H1 (cell line): ENCODE results near the gene CENPX. TPM values are rescaled to one million over a fixed set of nuclear protein-coding genes. Genes with fewer than 3 reads are reported as not detected.

Source experiments
- CTCF ChIA-PET: fragments of 300-600 bp; sonication (Branson Sonifier 250); formaldehyde crosslinking; loops from one replicate; lab custom pipeline; 2021; ENCODE audit not compliant: partially characterized antibody; lab: Charles Lee
- POLR2A ChIA-PET: fragments of 300-600 bp; sonication (Branson Sonifier 250); formaldehyde crosslinking; loops from one replicate; lab custom pipeline; 2021; ENCODE audit warnings: inconsistent platforms; ENCODE audit not compliant: partially characterized antibody; lab: Charles Lee
- DNase-seq, 2 experiments: peaks; one replicate each; pipeline versions ENCODE4 v3.0.0 to v3.0.0-alpha.2; 2010 to 2022; ENCODE audit warnings: low spot score in 2 of 2, low read depth in 1 of 2, mixed read lengths in 1 of 2
- FAIRE-seq: peaks from 2 replicates; lab custom pipeline; 2011; peaks lifted over from hg19 to GRCh38; lab: Jason Lieb, UNC
- H2AFZ ChIP-seq: 2 replicates; pipeline ENCODE4 v1.8.1; 2012; ENCODE audit warnings: low read length, inconsistent platforms
- H2AK5ac ChIP-seq: 2 replicates; pipeline ENCODE4 v1.6.1; 2013; ENCODE audit warnings: low read depth, low read length
- H2BK120ac ChIP-seq: replicated peaks from 2 replicates; pipeline ENCODE3; 2013; ENCODE audit warnings: low read depth, low read length, inconsistent platforms
- H2BK12ac ChIP-seq: 2 replicates; pipeline ENCODE4 v1.6.1; 2013; ENCODE audit warnings: low read depth, low read length
- H2BK15ac ChIP-seq: 2 replicates; pipeline ENCODE4 v1.6.1; 2013; ENCODE audit warnings: low read length
- H2BK20ac ChIP-seq: 2 replicates; pipeline ENCODE4 v1.6.1; 2013; ENCODE audit warnings: low read length
- H2BK5ac ChIP-seq: 2 replicates; pipeline ENCODE4 v1.6.1; 2013; ENCODE audit warnings: low read depth, low read length
- H3K14ac ChIP-seq: 2 replicates; pipeline ENCODE4 v1.6.1; 2013; ENCODE audit warnings: inconsistent platforms; ENCODE audit not compliant: insufficient read length
- H3K18ac ChIP-seq: 2 replicates; pipeline ENCODE4 v1.6.1; 2013; ENCODE audit warnings: low read length; ENCODE audit errors: extremely low read depth
- H3K23ac ChIP-seq: 2 replicates; pipeline ENCODE4 v1.6.1; 2013; ENCODE audit warnings: inconsistent platforms; ENCODE audit not compliant: insufficient read length
- H3K23me2 ChIP-seq: 2 replicates; pipeline ENCODE4 v1.6.1; 2013; ENCODE audit warnings: low read depth, low read length
- H3K27ac ChIP-seq: 2 replicates; pipeline ENCODE4 v1.6.1; 2011; ENCODE audit warnings: low read depth, low read length, inconsistent platforms
- H3K27me3 ChIP-seq, 4 experiments: replicated peaks in 1 of 4; 1 replicate in 1 of 4; 2 replicates in 3 of 4; pipeline versions ENCODE4 v1.6.1 to v1.8.1; 2011 to 2013; ENCODE audit warnings: low read length in 3 of 4, mild to moderate bottlenecking in 3 of 4, inconsistent platforms in 2 of 4, mixed read lengths in 2 of 4, moderate library complexity in 1 of 4; ENCODE audit not compliant: control insufficient read depth in 3 of 4, insufficient read depth in 3 of 4; ENCODE audit errors: extremely low read depth in 1 of 4
- H3K36me3 ChIP-seq, 4 experiments: 2 replicates each; pipeline versions ENCODE4 v1.6.1 to v1.8.1; 2011 to 2013; ENCODE audit warnings: mild to moderate bottlenecking in 4 of 4, low read length in 3 of 4, moderate library complexity in 2 of 4, control low read depth in 1 of 4, inconsistent platforms in 1 of 4; ENCODE audit not compliant: insufficient read depth in 4 of 4, control insufficient read depth in 2 of 4
- H3K4ac ChIP-seq: replicated peaks from 2 replicates; pipeline ENCODE3; 2013; ENCODE audit warnings: low read length, low read depth, mixed read lengths, inconsistent platforms; ENCODE audit not compliant: insufficient read length
- H3K4me1 ChIP-seq, 4 experiments: replicated peaks in 1 of 4; 1 replicate in 1 of 4; 2 replicates in 3 of 4; pipeline versions ENCODE4 v1.6.1 to v1.8.1; 2011 to 2013; ENCODE audit warnings: low read length in 3 of 4, inconsistent platforms in 2 of 4, mixed read lengths in 1 of 4; ENCODE audit not compliant: insufficient read depth in 4 of 4, control insufficient read depth in 3 of 4
- H3K4me2 ChIP-seq, 2 experiments: 2 replicates each; pipeline versions ENCODE4 v1.6.1 to v1.8.1; 2011 to 2013; ENCODE audit warnings: low read depth in 2 of 2, low read length in 2 of 2, control low read depth in 1 of 2, inconsistent platforms in 1 of 2, mild to moderate bottlenecking in 1 of 2; ENCODE audit not compliant: insufficient read depth in 1 of 2
- H3K4me3 ChIP-seq, 4 experiments: fragments of 200-600, 300-600 bp in 1 of 4; sonication (generic), shearing (Covaris generic), sonication (Bioruptor Twin) in 1 of 4; 2 replicates each; pipeline versions ENCODE4 v1.5.1 to v1.8.1; 2011 to 2016; ENCODE audit warnings: low read length in 4 of 4, low read depth in 3 of 4, control low read depth in 2 of 4, inconsistent platforms in 2 of 4, mild to moderate bottlenecking in 2 of 4, mixed read lengths in 1 of 4, moderate library complexity in 1 of 4; ENCODE audit not compliant: insufficient read depth in 2 of 4; ENCODE audit errors: extremely low read depth in 1 of 4
- H3K56ac ChIP-seq: replicated peaks from 2 replicates; pipeline ENCODE3; 2013; ENCODE audit warnings: low read depth, mild to moderate bottlenecking, mixed read lengths, low read length, inconsistent platforms; ENCODE audit not compliant: insufficient read length
- H3K79me1 ChIP-seq: 2 replicates; pipeline ENCODE4 v1.6.1; 2013; ENCODE audit warnings: low read depth, low read length, control low read depth
- H3K79me2 ChIP-seq, 2 experiments: 2 replicates each; pipeline versions ENCODE4 v1.6.1 to v1.8.1; 2012 to 2013; ENCODE audit warnings: low read length in 2 of 2, mild to moderate bottlenecking in 2 of 2, inconsistent platforms in 1 of 2; ENCODE audit not compliant: insufficient read depth in 2 of 2, control insufficient read depth in 1 of 2
- H3K9ac ChIP-seq, 4 experiments: replicated peaks in 1 of 4; 1 replicate in 1 of 4; 2 replicates in 3 of 4; pipeline versions ENCODE4 v1.6.1 to v1.8.1; 2011 to 2013; ENCODE audit warnings: low read depth in 3 of 4, low read length in 3 of 4, control low read depth in 2 of 4, mild to moderate bottlenecking in 2 of 4, moderate library complexity in 2 of 4, inconsistent platforms in 1 of 4; ENCODE audit errors: extremely low read depth in 1 of 4
- H3K9me3 ChIP-seq, 2 experiments: 2 replicates each; pipeline versions ENCODE4 v1.6.1 to v1.8.1; 2012 to 2013; ENCODE audit warnings: mild to moderate bottlenecking in 2 of 2, moderate library complexity in 2 of 2, control low read depth in 1 of 2, inconsistent platforms in 1 of 2, low read depth in 1 of 2, low read length in 1 of 2, mixed read lengths in 1 of 2; ENCODE audit not compliant: insufficient read depth in 2 of 2
- H4K20me1 ChIP-seq, 2 experiments: replicated peaks in 1 of 2; 2 replicates each; pipeline versions ENCODE3 to v1.8.1; 2011 to 2013; ENCODE audit warnings: inconsistent platforms in 2 of 2, low read length in 2 of 2, mild to moderate bottlenecking in 1 of 2; ENCODE audit not compliant: insufficient read depth in 2 of 2, control insufficient read depth in 1 of 2
- H4K5ac ChIP-seq: 2 replicates; pipeline ENCODE4 v1.6.1; 2013; ENCODE audit warnings: low read length, low read depth, mixed read lengths, inconsistent platforms; ENCODE audit not compliant: insufficient read length
- H4K8ac ChIP-seq: 2 replicates; pipeline ENCODE4 v1.8.0; 2013; ENCODE audit warnings: mild to moderate bottlenecking, moderate library complexity, low read length, inconsistent platforms; ENCODE audit not compliant: insufficient read depth; ENCODE audit errors: extremely low read depth
- H4K91ac ChIP-seq: replicated peaks from 2 replicates; pipeline ENCODE3; 2013; ENCODE audit warnings: low read length, mixed read lengths, inconsistent platforms; ENCODE audit not compliant: insufficient read length
- ATF2 ChIP-seq: IDR thresholded peaks from 2 replicates; pipeline ENCODE4 v1.6.1; 2012; ENCODE audit warnings: low read length, inconsistent platforms
- CBX5 ChIP-seq: fragments of 300-800, 300-1000 bp; sonication (generic); IDR thresholded peaks from 2 replicates; pipeline ENCODE4 v1.7.1; 2016; ENCODE audit warnings: antibody characterized with exemption, low read length, low read depth
- CHD2 ChIP-seq: IDR thresholded peaks from 2 replicates; pipeline ENCODE4 v1.6.1; 2012; ENCODE audit warnings: low read length, improper control_type of control experiment
- CREB1 ChIP-seq: IDR thresholded peaks from 2 replicates; pipeline ENCODE4 v1.6.1; 2012; ENCODE audit warnings: inconsistent platforms
- EP300 ChIP-seq, 2 experiments: IDR thresholded peaks; 1 replicate in 1 of 2; 2 replicates in 1 of 2; pipeline ENCODE4 v1.6.1; 2011 to 2012; ENCODE audit warnings: low read depth in 2 of 2, low read length in 2 of 2, mild to moderate bottlenecking in 2 of 2, borderline replicate concordance in 1 of 2, inconsistent platforms in 1 of 2, moderate library complexity in 1 of 2
- RFX5 ChIP-seq: IDR thresholded peaks from 2 replicates; pipeline ENCODE4 v1.6.1; 2011; ENCODE audit warnings: low read depth, low read length, improper control_type of control experiment, borderline replicate concordance
- SUZ12 ChIP-seq: fragments of 200-600 bp; sonication (generic); IDR thresholded peaks from 2 replicates; pipeline ENCODE4 v1.6.1; 2012; ENCODE audit warnings: mild to moderate bottlenecking, inconsistent platforms, low read length, moderate library complexity, mixed read lengths
- TAF1 ChIP-seq: IDR thresholded peaks from 2 replicates; pipeline ENCODE4 v1.6.1; 2011; ENCODE audit warnings: mild to moderate bottlenecking, low read depth, low read length
- TEAD4 ChIP-seq: IDR thresholded peaks from 2 replicates; pipeline ENCODE4 v1.6.1; 2012; ENCODE audit warnings: low read depth, low read length, inconsistent platforms, mixed read lengths
- WGBS, 2 experiments: shearing (Covaris generic) in 1 of 2; methylation state at CpG; one replicate each; pipeline versions ENCODE4 v1.1.6 to v1.1.7; 2013 to 2015; ENCODE audit warnings: low lambda C conversion rate in 2 of 2, mixed read lengths in 2 of 2, inconsistent platforms in 1 of 2, low coverage in 1 of 2, missing lambda C conversion rate in 1 of 2; ENCODE audit not compliant: insufficient replicate concordance in 2 of 2, insufficient coverage in 1 of 2, insufficient read length in 1 of 2; ENCODE audit errors: extremely low coverage in 1 of 2, missing lambda C conversion rate in 1 of 2; 5-methylcytosine and 5-hydroxymethylcytosine counted together
- polyA plus RNA-seq, 7 experiments: library from polyadenylated mRNA; depleted of rRNA in 3 of 7; stranded (reverse) in 5 of 7; unstranded in 2 of 7; fragments of >200 nt in 5 of 7; fragments of 200-250 nt in 2 of 7; gene quantifications; 1 replicate in 5 of 7; 2 replicates in 1 of 7; 4 replicates in 1 of 7; pipeline versions ENCODE4 v1.2.1 to v1.2.3, GENCODE V29; 2011 to 2013; ENCODE audit warnings: missing spikeins in 2 of 7, mixed read lengths in 2 of 7
- total RNA-seq: library from RNA; stranded (reverse); fragmentation: NEBNext Ultra II Directional; extraction: Animal tissue kit (Norgen Biotek cat#: 25700); gene quantifications from 2 replicates; pipeline ENCODE4 v1.2.1, GENCODE V29; 2021

Gene CENPX
- total and polyA plus RNA-seq, 2 of the 8 experiments (the other 6 are each of a cell fraction or from before 2014, with no cell fraction given) = 116 to 122 TPM

GRCh38 chr17:82029391-82029790 lies 6.7 kb upstream of the CENPX start:
- CTCF ChIA-PET = interaction anchor here (0.5 to 3.1 kb wide), 30 partner anchors 9 to 1519 kb away, joined by 3 to 40 read pairs (median 6); partner anchors contain the start of genes DCXR, DUS1L and MAFG
- H3K79me1 ChIP-seq = 0 out of 2 replicates have a peak, but pooled peaks cover 3% of the 10 kb centered on the region
- H3K79me2 ChIP-seq = peaks cover 0 to 2% of the 10 kb centered on the region in 2 experiments; a peak in 1 of 4 replicates
- no peak overlapping the region for H4K91ac ChIP-seq
- POLR2A ChIA-PET = interaction anchor here (1.2 to 4.9 kb wide), 6 partner anchors 10 to 77 kb away, joined by 5 to 38 read pairs (median 12); partner anchors contain the start of gene GPS1
- no peak overlapping the region for H4K5ac ChIP-seq
- no peak overlapping the region for H3K27ac ChIP-seq
- no peak overlapping the region for H3K56ac ChIP-seq
- no peak overlapping the region; the same call in 1 of the 2 replicates for H2BK5ac ChIP-seq
- H3K14ac ChIP-seq = no peak overlapping the region
- no peak overlapping the region for H4K8ac ChIP-seq
- H4K20me1 ChIP-seq = peaks cover 0 to 17% of the 10 kb centered on the region in 2 experiments
- H3K36me3 ChIP-seq = no peaks in the 10 kb centered on the region; a peak in 2 of 8 replicates
- H3K23ac ChIP-seq = no peak overlapping the region
- no peak overlapping the region for H2BK15ac ChIP-seq
- H3K27me3 ChIP-seq = no peaks in the 10 kb centered on the region
- H3K4me2 ChIP-seq = no peak overlapping the region
- no peak overlapping the region for H3K4ac ChIP-seq
- H3K23me2 ChIP-seq = peaks cover 7% of the 10 kb centered on the region; the same call in 1 of the 2 replicates
- no peak overlapping the region for H2BK120ac ChIP-seq
- H3K4me1 ChIP-seq = peaks cover 0 to 15% (median 2%) of the 10 kb centered on the region in 4 experiments; a peak in 5 of 7 replicates
- no peak overlapping the region for H3K18ac ChIP-seq
- no peak for FAIRE-seq
- no peak overlapping the region for H3K9ac ChIP-seq
- no peaks in the 10 kb centered on the region for H3K9me3 ChIP-seq
- no peak for DNase-seq
- WGBS, 2 experiments = 96% methylated on average over 16 of the region's 16 CpGs; no CpG with 5 or more reads in 1 of the 2 experiments
- H2BK12ac ChIP-seq = no peak overlapping the region
- H2BK20ac ChIP-seq = no peak overlapping the region
- no peak overlapping the region for H2AK5ac ChIP-seq
- H3K4me3 ChIP-seq = no peak overlapping the region
- H2AFZ ChIP-seq = no peak overlapping the region
- TF ChIP-seq CHD2 (no peak), CBX5 (no peak), ATF2 (no peak), CREB1 (no peak), TEAD4 (no peak), RFX5 (no peak), TAF1 (no peak), SUZ12 (no peak), EP300 (IDR thresholded peaks at IDR 0.05; ENCODE audit: borderline replicate concordance in 1 of 2, low read depth in 2 of 2, low read length in 2 of 2) (no peak)
